ENCODE data around the gene PLA2G2C.

GRCh38 chr1:20117236-20117635, 69.1 kb downstream of the PLA2G2C start:
- no peak for TF ChIP-seq CTCF (IDR thresholded peaks at IDR 0.05)
- no peak for TF ChIP-seq POLR2A (IDR thresholded peaks at IDR 0.05)
- TF ChIP-seq EP300 (IDR thresholded peaks at IDR 0.05), result no peak
